AG10803 (cell line): Measurements from ENCODE around the gene XK.
"Not testable (repeated sequence)": the region's sequence is repeated elsewhere in the genome, so short reads cannot be mapped to it uniquely, and the experiment has no call there.

ENCODE experiments used
- DNase-seq: peaks from one replicate; pipeline ENCODE4 v3.0.0; 2010; ENCODE audit warnings: low read depth
- H3K4me3 ChIP-seq: 2 replicates; pipeline ENCODE4 v1.5.1; 2011; ENCODE audit warnings: mild to moderate bottlenecking, low read length, control low read depth
- TF ChIP-seq, protein P1 (sequence below): conservative IDR thresholded peaks from 2 replicates; pipeline ENCODE4 v1.5.1; 2011; ENCODE audit warnings: mild to moderate bottlenecking, low read length, control low read depth, inconsistent platforms

The XK gene, protein sequence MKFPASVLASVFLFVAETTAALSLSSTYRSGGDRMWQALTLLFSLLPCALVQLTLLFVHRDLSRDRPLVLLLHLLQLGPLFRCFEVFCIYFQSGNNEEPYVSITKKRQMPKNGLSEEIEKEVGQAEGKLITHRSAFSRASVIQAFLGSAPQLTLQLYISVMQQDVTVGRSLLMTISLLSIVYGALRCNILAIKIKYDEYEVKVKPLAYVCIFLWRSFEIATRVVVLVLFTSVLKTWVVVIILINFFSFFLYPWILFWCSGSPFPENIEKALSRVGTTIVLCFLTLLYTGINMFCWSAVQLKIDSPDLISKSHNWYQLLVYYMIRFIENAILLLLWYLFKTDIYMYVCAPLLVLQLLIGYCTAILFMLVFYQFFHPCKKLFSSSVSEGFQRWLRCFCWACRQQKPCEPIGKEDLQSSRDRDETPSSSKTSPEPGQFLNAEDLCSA

DNA sequence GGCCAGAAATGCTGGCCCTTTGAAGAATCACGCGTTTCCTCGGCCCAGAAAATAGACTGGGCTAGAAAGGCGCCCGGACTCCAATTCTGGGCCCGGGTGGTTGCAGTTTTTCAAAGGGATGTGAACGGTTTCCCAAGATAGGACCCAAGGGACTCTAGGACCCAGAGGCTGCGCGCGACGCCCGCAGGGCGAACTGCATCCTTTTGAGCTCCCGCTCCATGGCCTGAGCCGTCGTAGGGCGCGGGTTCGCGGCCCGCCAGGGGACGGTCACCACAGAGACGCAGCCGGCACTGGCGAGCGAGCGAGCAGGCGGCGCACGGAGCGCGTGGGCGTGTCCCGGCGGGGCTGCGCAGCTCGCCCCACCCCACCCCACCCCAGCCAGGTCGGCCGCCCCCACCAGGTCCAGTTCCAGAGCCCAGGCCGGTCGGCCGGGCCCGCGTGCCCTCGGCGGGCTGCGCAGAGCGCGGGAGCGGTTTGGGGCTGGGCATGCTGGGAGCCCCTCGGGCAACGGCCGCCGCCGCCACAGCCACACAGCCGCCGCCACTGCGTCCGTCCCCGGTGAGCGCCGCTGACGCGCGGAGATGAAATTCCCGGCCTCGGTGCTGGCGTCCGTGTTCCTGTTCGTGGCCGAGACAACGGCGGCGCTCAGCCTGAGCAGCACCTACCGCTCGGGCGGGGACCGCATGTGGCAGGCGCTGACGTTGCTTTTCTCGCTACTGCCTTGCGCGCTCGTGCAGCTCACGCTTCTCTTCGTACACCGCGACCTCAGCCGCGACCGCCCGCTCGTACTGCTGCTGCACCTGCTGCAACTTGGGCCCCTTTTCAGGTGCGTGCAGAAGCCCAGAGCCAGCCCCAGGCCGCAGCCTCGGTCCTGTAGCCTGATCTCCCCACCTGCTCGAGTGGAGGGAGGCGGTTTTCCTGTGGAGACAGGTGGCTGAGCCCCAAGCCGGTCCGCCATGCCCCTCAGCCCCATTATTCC lies at the start of gene XK:
Gene XK (plus strand): TSS at position 411 of the 979 bp plus-strand sequence. CDS start 171 bp downstream, at position 582.
- TF ChIP-seq, protein P1, sequence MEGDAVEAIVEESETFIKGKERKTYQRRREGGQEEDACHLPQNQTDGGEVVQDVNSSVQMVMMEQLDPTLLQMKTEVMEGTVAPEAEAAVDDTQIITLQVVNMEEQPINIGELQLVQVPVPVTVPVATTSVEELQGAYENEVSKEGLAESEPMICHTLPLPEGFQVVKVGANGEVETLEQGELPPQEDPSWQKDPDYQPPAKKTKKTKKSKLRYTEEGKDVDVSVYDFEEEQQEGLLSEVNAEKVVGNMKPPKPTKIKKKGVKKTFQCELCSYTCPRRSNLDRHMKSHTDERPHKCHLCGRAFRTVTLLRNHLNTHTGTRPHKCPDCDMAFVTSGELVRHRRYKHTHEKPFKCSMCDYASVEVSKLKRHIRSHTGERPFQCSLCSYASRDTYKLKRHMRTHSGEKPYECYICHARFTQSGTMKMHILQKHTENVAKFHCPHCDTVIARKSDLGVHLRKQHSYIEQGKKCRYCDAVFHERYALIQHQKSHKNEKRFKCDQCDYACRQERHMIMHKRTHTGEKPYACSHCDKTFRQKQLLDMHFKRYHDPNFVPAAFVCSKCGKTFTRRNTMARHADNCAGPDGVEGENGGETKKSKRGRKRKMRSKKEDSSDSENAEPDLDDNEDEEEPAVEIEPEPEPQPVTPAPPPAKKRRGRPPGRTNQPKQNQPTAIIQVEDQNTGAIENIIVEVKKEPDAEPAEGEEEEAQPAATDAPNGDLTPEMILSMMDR, result no peak
- peak within 1 kb of the TSS; percentile 33 for H3K4me3 ChIP-seq
- DNase-seq, result no peak

DNA sequence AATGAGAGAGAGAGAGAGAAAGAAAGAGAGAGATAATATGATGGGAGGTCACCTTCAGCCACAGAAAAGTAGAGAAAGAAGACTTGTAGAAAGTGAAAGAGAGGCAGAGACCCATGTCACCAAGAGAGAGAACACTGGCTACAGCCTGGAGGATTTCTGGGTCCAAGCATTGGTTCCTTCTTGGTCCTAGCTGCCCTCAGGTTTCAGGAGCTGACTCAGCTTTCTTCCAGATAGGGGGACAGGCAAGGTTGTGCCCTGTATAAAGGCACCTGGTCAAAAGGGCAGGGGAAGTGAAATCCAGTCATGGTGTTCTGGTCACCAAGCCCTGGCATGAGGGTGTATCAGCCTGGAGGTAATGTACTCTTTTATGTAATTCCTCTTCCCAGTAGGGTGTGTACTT lies 47.5 kb upstream of the XK start:
- H3K4me3 ChIP-seq, result no peak overlapping the region
- no peak for DNase-seq
- TF ChIP-seq, protein P1, result no peak

DNA sequence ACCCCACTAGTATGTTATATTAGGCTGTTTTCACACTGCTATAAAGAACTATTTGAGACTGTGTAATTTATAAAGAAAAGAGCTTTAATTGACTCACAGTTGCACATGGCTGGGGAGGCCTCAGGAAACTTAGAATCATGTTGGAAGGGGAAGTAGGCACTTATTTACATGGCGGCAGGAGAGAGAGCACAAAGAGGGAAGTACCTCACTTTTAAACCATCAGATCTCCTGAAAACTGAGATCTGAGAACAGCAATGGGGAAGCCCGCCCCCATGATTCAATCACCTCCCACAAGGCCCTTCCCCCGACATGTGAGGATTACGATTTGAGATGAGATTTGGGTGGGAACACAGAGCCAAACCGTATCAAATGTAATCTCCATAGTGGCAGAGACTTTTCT lies 45.4 kb upstream of the XK start:
- TF ChIP-seq, protein P1, result no peak
- H3K4me3 ChIP-seq, result no peak overlapping the region
- DNase-seq, result no peak

DNA sequence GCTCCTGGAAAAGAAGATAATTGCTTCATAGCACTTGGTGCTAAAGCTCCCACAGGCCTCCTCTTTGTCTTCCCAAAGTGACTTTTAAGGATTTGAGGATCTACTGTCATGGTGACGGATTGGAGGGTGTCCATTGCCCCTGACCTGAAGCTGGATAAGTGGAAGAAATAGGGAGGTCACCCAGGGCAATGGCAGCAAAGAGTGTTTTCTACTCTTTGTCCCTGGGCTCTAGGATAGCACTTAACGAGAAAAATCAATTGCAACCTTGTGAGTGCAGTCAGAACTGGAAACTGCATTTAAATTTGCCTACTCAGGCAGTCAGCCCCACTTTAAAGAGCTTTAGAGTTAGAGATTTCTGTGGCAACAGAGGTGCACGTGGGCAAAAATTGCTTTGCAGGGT lies 43.7 kb upstream of the XK start:
- no peak for DNase-seq
- TF ChIP-seq, protein P1, result no peak
- no peak overlapping the region for H3K4me3 ChIP-seq

DNA sequence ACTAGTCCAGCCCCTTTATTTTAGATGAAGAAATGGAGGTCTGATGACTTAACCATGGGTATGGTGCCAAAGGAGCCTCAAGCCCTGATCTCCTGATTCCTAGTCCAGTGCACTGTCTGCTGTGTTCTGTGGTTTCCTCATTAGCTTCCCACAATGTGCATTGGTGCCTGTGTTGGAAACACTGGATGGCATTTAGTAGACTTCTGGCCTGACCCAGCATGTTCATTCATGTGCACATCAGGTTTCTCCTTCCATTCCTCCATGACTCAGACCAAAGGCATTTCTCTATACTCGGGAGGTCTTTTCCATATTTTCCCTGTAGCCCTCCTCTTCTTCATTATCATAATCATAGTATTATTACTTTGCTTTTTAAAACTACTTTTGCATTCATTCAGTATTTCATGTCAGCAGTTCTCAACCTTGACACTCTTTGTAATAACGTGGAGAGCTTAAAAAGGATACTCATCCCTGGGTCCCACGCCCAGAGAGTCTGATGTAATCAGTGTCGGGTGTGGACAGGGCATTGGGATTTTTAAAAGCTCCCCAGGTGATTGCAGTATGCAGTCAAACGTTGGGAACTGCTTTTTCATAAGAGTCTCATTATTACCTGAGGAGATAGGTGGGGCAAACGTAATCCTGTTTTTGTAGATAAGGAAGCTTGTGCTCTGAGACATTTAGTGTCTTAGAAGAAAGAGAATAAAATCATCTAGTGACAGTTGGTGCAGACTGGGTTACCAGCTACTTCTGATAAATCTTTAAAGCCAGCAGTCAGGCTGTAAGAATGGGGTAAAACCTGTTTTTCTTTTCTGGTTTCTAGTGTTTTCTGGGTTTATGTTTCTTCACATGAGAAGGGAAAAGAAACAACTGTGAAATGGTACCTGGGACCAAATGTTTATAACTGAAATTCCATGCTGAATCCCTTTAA lies 40.9 kb upstream of the XK start:
- H3K4me3 ChIP-seq, result no peak overlapping the region
- TF ChIP-seq, protein P1, result no peak
- no peak for DNase-seq

DNA sequence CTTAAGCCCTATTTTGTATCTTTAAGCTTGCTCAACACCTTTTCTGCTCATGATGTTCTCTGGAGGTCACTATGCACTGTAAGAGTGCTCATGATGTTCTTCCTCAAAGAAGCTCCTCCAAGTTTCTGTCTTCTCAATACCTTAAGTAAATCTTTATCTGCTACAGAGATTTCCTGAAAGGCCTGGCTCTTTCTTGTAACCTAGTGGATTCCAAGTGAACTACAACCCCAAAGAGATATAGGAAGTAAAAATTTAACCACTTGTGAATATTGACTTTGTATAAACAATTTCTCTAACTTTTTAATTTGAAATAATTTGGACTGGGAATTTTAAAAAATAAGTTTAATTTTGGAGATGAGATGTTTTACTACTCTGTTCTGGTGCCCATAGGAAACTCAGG lies 39.3 kb upstream of the XK start:
- TF ChIP-seq, protein P1, result no peak
- DNase-seq, result no peak
- no peak overlapping the region for H3K4me3 ChIP-seq

DNA sequence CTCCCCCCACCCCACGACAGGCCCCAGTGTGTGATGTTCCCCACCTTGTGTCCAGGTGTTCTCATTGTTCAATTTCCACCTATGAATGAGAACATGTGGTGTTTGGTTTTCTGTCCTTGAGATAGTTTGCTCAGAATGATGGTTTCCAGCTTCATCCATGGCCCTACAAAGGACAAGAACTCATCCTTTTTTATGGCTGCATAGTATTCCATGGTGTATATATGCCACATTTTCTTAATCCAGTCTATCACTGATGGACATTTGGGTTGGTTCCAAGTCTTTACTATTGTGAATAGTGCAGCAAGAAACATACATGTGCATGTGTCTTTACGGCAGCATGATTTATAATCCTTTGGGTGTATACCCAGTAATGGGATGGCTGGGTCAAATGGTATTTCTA lies 34.7 kb upstream of the XK start:
- not testable (repeated sequence) for H3K4me3 ChIP-seq, DNase-seq
